Peyer's patch (tissue), 4 donors: ENCODE measurements around the gene PHF21B. TPM values are rescaled to one million over a fixed set of nuclear protein-coding genes. Genes with fewer than 3 reads are reported as not detected.
A peak's percentile ranks its signal among the peaks of the same experiment; 100 is the strongest.

Experiments used
- DNase-seq, 3 donors: peaks; one replicate each; pipeline ENCODE4 v3.0.0-alpha.2; 2017 to 2019
- H3K27ac ChIP-seq, 4 donors: fragments of 200-600 bp; sonication (generic); one replicate each; pipeline ENCODE4 v1.5.1; 2016 to 2019
- H3K27me3 ChIP-seq, 2 donors: fragments of 200-600 bp; sonication (generic); one replicate each; pipeline ENCODE4 v1.5.1; 2019
- H3K36me3 ChIP-seq, 3 donors: fragments of 200-600 bp; sonication (generic); one replicate each; pipeline ENCODE4 v1.5.1; 2016 to 2019
- H3K4me1 ChIP-seq, 4 donors: fragments of 200-600 bp; sonication (generic); one replicate each; pipeline ENCODE4 v1.5.1; 2016 to 2019
- H3K4me3 ChIP-seq, 4 donors: fragments of 200-600 bp; sonication (generic); 1 replicate in 3 of 4; 2 replicates in 1 of 4; pipeline ENCODE4 v1.5.1; 2016 to 2019; ENCODE audit warnings: mild to moderate bottlenecking in 1 of 4
- H3K9me3 ChIP-seq, 4 donors: fragments of 200-600 bp; sonication (generic); one replicate each; pipeline ENCODE4 v1.5.1; 2016 to 2019; ENCODE audit warnings: mild to moderate bottlenecking in 1 of 4
- POLR2A ChIP-seq, 2 donors: fragments of 450-650 bp; IDR thresholded peaks; one replicate each; pipeline ENCODE4 v1.5.1; 2017; ENCODE audit warnings: antibody characterized with exemption in 2 of 2, mild to moderate bottlenecking in 2 of 2, moderate library complexity in 2 of 2
- total RNA-seq, 4 donors: library from RNA; depleted of rRNA; stranded (reverse); fragments of >200 nt; gene quantifications; one replicate each; pipeline ENCODE4 v1.1.0, GENCODE V29; 2016
- TF ChIP-seq, protein P1 (sequence below), 6 experiments: fragments of 450-650 bp in 4 of 6; fragments of 200-600 bp in 2 of 6; sonication (generic) in 1 of 6; IDR thresholded peaks; one replicate each; pipeline ENCODE4 v1.5.1; 2017 to 2019; ENCODE audit warnings: antibody characterized with exemption in 6 of 6, mild to moderate bottlenecking in 3 of 6, moderate library complexity in 1 of 6

The PHF21B gene
- total RNA-seq, 4 donors from 2014 or later = not detected

DNA sequence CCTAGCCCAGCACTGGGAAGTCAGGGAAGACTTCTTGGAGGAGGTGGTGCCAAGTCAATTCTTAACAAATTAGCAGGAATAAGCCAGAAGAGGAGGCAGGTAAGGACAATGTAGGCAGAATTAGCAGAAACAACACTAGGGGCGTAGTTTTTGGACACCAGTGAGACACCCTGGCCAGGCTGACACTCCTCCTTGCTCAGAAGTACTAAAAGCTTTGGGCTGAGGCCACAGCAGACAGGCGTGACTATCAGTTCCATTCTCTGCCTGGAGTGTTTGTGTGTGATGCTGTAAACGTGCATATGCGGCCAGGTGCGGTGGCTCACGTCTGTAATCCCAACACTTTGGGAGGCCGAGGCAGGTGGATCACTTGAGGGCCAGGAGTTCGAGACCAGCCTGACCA is 36.0 kb downstream of the PHF21B start:
- TF ChIP-seq POLR2A (IDR thresholded peaks at IDR 0.05) = no peak
- TF ChIP-seq, protein P1, sequence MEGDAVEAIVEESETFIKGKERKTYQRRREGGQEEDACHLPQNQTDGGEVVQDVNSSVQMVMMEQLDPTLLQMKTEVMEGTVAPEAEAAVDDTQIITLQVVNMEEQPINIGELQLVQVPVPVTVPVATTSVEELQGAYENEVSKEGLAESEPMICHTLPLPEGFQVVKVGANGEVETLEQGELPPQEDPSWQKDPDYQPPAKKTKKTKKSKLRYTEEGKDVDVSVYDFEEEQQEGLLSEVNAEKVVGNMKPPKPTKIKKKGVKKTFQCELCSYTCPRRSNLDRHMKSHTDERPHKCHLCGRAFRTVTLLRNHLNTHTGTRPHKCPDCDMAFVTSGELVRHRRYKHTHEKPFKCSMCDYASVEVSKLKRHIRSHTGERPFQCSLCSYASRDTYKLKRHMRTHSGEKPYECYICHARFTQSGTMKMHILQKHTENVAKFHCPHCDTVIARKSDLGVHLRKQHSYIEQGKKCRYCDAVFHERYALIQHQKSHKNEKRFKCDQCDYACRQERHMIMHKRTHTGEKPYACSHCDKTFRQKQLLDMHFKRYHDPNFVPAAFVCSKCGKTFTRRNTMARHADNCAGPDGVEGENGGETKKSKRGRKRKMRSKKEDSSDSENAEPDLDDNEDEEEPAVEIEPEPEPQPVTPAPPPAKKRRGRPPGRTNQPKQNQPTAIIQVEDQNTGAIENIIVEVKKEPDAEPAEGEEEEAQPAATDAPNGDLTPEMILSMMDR (IDR thresholded peaks at IDR 0.05) = no peak
- no peaks in the 10 kb centered on the region for H3K4me1 ChIP-seq
- H3K27me3 ChIP-seq = no peaks in the 10 kb centered on the region
- H3K27ac ChIP-seq = no peak overlapping the region
- no peak overlapping the region for H3K4me3 ChIP-seq
- no peaks in the 10 kb centered on the region for H3K36me3 ChIP-seq
- no peak for DNase-seq
- no peaks in the 10 kb centered on the region for H3K9me3 ChIP-seq

DNA sequence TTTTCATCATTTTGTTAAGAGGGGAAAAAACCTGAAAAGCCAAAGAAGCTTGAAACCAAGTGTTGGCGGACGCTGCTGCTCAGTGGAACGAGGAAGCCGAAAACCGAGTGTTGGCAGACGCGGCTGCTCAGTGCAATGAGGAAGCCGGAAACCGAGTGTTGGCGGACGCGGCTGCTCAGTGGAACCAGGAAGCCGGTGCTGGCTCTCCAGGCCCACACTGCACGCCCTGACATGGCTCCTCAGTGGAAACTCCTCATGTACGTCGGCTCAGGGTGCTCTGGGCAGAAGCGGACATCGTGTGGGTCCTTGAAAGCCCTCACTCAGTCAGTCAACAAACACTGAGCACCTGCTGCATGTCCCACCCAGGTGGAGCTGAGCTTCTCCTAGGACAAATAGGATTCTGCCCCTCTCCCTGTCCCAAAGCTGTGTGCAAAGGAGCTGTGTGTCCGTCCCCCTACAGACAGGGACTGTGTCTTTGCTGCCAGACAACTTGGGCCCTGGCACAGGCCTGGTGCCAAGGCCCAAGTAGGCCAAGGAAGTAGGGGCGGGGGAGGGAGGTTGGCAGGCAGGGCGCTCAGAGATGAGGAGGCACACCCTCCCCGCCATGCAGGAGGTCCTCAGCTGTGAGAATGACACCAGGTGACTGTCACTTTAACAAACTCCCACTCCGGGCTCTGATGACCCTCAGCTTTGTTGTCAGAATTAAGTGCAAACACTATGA is 37.3 kb downstream of the PHF21B start:
- TF ChIP-seq, protein P1 (IDR thresholded peaks at IDR 0.05) = no peak
- no peak for TF ChIP-seq POLR2A (IDR thresholded peaks at IDR 0.05)
- Histone ChIP-seq H3K4me1 (no peaks in the 10 kb centered on the region), H3K36me3 (no peaks in the 10 kb centered on the region), H3K27ac (no peak overlapping the region), H3K27me3 (no peaks in the 10 kb centered on the region), H3K9me3 (no peaks in the 10 kb centered on the region), H3K4me3 (no peak overlapping the region)
- peak in 1 of 3 donors; percentile 19 for DNase-seq

DNA sequence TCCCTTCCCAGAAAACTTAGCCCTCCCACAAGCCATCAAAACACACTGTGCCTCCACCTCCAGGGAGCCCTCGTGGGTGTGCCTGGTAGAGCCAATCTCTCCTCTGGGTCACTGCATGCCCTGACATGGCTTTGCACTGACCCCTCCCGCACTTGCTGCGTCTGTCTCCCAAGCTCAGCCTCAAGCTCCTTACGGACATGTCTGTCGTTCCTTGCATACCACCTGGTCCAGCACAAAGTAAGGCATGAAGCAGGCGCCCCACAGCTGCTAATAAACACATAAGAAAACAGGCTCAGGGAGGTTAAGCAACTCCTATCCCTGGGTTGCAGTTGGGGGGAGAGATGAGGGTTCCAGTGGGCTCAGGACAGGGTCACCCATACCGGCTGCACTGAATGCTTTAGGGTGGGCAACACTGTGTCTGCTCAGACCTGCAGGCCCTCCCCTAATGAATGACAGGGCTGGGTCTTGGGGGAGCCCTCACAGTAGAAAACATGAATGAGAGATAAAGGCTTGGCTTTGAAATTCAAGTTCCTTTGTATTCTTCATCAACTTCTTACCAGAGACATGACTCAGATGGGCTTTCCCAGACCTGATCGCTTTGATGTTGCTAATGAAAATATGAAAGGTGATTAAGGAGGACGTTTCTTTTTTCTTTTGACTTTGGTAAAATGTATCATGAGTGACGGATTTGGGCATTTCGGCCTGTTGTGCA is 38.0 kb downstream of the PHF21B start:
- Histone ChIP-seq H3K9me3 (no peaks in the 10 kb centered on the region), H3K4me1 (no peaks in the 10 kb centered on the region), H3K4me3 (no peak overlapping the region), H3K36me3 (no peaks in the 10 kb centered on the region), H3K27me3 (no peaks in the 10 kb centered on the region), H3K27ac (no peak overlapping the region)
- no peak for DNase-seq
- TF ChIP-seq, protein P1 (IDR thresholded peaks at IDR 0.05) = no peak
- TF ChIP-seq POLR2A (IDR thresholded peaks at IDR 0.05) = no peak

DNA sequence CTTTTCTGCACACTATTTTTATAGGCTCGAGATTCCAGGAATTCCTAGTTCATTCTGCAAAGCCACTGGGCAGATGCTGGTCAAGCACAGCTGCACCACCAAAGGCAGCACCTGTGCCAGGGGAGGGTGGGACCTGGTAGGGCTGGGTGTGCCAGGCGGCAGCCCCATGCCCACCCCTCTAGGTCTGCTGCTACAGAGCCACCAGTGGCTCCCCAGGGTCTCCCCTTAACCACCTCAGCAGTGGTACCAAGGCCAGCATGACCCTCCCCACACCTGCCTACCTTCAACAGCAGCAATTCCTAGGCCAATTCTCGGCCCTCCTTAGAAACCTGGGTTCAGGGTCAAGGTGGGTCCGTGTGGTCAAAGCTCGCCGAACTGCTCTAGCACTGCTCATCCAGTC is 39.5 kb downstream of the PHF21B start:
- Histone ChIP-seq H3K4me3 (no peak overlapping the region), H3K4me1 (no peaks in the 10 kb centered on the region), H3K27ac (no peak overlapping the region), H3K27me3 (no peaks in the 10 kb centered on the region), H3K36me3 (no peaks in the 10 kb centered on the region), H3K9me3 (no peaks in the 10 kb centered on the region)
- TF ChIP-seq, protein P1 (IDR thresholded peaks at IDR 0.05) = no peak
- no peak for TF ChIP-seq POLR2A (IDR thresholded peaks at IDR 0.05)
- no peak for DNase-seq

DNA sequence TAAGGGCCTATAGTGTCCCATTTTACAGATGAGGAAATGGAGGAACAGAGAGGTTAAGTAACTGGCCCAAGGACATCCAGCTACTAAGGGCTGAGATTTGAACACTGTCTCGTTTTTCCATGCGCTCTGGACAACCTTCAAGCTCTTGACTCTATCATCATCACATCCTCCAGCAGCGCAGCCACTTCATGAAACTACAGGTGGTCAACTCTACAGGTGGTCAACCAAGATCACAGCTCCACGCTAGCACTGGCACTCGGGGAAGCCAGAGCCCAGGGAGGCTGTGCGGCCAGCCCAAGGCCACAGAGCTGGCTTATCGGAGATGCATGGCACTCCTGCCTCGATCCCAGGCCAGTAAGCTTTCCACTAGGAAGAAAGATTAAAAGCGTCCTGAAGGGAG is 40.0 kb downstream of the PHF21B start:
- Histone ChIP-seq H3K27ac (no peak overlapping the region), H3K36me3 (no peaks in the 10 kb centered on the region), H3K4me1 (no peaks in the 10 kb centered on the region), H3K4me3 (no peak overlapping the region), H3K9me3 (no peaks in the 10 kb centered on the region), H3K27me3 (no peaks in the 10 kb centered on the region)
- TF ChIP-seq, protein P1 (IDR thresholded peaks at IDR 0.05) = no peak
- no peak for DNase-seq
